Suprapubic skin (tissue), 4 donors: ENCODE data around the gene SLC25A22. TPM values are rescaled to one million over a fixed set of nuclear protein-coding genes. Genes with fewer than 3 reads are reported as not detected.
A peak's percentile ranks its signal among the peaks of the same experiment; 100 is the strongest.

Source experiments
- DNase-seq, 2 donors: peaks; one replicate each; pipeline ENCODE4 v3.0.0-alpha.2; 2019; ENCODE audit warnings: low spot score in 2 of 2
- H3K27ac ChIP-seq: fragments of 200-600 bp; sonication (generic); one replicate; pipeline ENCODE4 v1.5.1; 2019
- H3K27me3 ChIP-seq: fragments of 200-600 bp; sonication (generic); one replicate; pipeline ENCODE4 v1.5.1; 2019
- H3K36me3 ChIP-seq: fragments of 200-600 bp; sonication (generic); one replicate; pipeline ENCODE4 v1.5.1; 2019
- H3K4me1 ChIP-seq: fragments of 200-600 bp; sonication (generic); one replicate; pipeline ENCODE4 v1.5.1; 2019
- H3K4me3 ChIP-seq: fragments of 200-600 bp; sonication (generic); one replicate; pipeline ENCODE4 v1.5.1; 2019; ENCODE audit warnings: mild to moderate bottlenecking
- H3K9me3 ChIP-seq: fragments of 200-600 bp; sonication (generic); one replicate; pipeline ENCODE4 v1.5.1; 2019
- CTCF ChIP-seq, 2 donors: fragments of 200-600 bp in 1 of 2; fragments of 450-650 bp in 1 of 2; sonication (generic) in 1 of 2; IDR thresholded peaks; one replicate each; pipeline ENCODE4 v1.5.1; 2016 to 2019; ENCODE audit warnings: antibody characterized with exemption in 2 of 2, mild to moderate bottlenecking in 1 of 2, moderate library complexity in 1 of 2
- EP300 ChIP-seq: sonication (generic); formaldehyde crosslinking; IDR thresholded peaks from one replicate; pipeline ENCODE4 v1.6.1; 2017; ENCODE audit warnings: antibody characterized with exemption
- POLR2A ChIP-seq, 2 donors: fragments of 450-650 bp; IDR thresholded peaks; one replicate each; pipeline ENCODE4 v1.6.1; 2017; ENCODE audit warnings: antibody characterized with exemption in 2 of 2, mild to moderate bottlenecking in 2 of 2, moderate library complexity in 2 of 2
- POLR2AphosphoS5 ChIP-seq, 3 donors: sonication (generic); formaldehyde crosslinking; IDR thresholded peaks; one replicate each; pipeline ENCODE4 v1.6.1; 2017; ENCODE audit warnings: antibody characterized with exemption in 3 of 3
- WGBS: methylation state at CpG from one replicate; pipeline ENCODE4 v1.1.5; 2018; 5-methylcytosine and 5-hydroxymethylcytosine counted together
- total RNA-seq, 4 donors: library from RNA; depleted of rRNA; stranded (reverse); fragments of >200 nt; gene quantifications; one replicate each; pipeline ENCODE4 v1.1.0, GENCODE V29; 2016

The SLC25A22 gene
- total RNA-seq, 4 donors from 2014 or later: 11.2 to 14.7 (median 13.7) TPM

GRCh38 chr11:748007-748359, 50.1 kb downstream of the SLC25A22 start:
- Histone ChIP-seq H3K9me3 (no peaks in the 10 kb centered on the region), H3K4me1 (peaks cover 33% of the 10 kb centered on the region), H3K36me3 (no peaks in the 10 kb centered on the region), H3K4me3 (peak overlapping the region; percentile 100), H3K27ac (peak overlapping the region; percentile 88), H3K27me3 (no peaks in the 10 kb centered on the region)
- no peak for DNase-seq
- TF ChIP-seq POLR2A (IDR thresholded peaks at IDR 0.05): no peak
- TF ChIP-seq CTCF (IDR thresholded peaks at IDR 0.05): no peak
- TF ChIP-seq EP300: no peak
- no peak for TF ChIP-seq POLR2AphosphoS5 (IDR thresholded peaks at IDR 0.05)
- WGBS: 18% methylated on average over 7 of the region's 18 CpGs

GRCh38 chr11:747158-748006, 50.7 kb downstream of the SLC25A22 start, which contains the start of gene TALDO1:
TALDO1 (plus strand) TSS chr11:747464; CDS start chr11:747482, 18 bp downstream.
- Histone ChIP-seq H3K27ac (peak within 1 kb of the TSS; percentile 88), H3K4me3 (peak within 1 kb of the TSS; percentile 100), H3K27me3 (no peaks in the 10 kb centered on the region), H3K9me3 (no peaks in the 10 kb centered on the region), H3K36me3 (no peaks in the 10 kb centered on the region), H3K4me1 (peaks cover 33% of the 10 kb centered on the region)
- TF ChIP-seq EP300: no peak
- peak in 1 of 3 donors; percentile 6 for TF ChIP-seq POLR2AphosphoS5 (IDR thresholded peaks at IDR 0.05)
- peak in 1 of 2 donors; percentile 12 for TF ChIP-seq CTCF (IDR thresholded peaks at IDR 0.05)
- TF ChIP-seq POLR2A (IDR thresholded peaks at IDR 0.05): peak in 1 of 2 donors; percentile 40
- WGBS: 0% methylated on average over 30 of the region's 112 CpGs
- DNase-seq: peak; percentile 93 to 95

- 32% methylated on average over 37 of the region's 46 CpGs for WGBS
- DNase-seq: no peak
- H3K27me3 ChIP-seq: no peaks in the 10 kb centered on the region
- no peaks in the 10 kb centered on the region for H3K9me3 ChIP-seq
- no peak for TF ChIP-seq POLR2AphosphoS5 (IDR thresholded peaks at IDR 0.05)
- TF ChIP-seq CTCF (IDR thresholded peaks at IDR 0.05): no peak
- TF ChIP-seq POLR2A (IDR thresholded peaks at IDR 0.05): no peak
- no peak for TF ChIP-seq EP300
- H3K4me3 ChIP-seq: peak overlapping the region; percentile 100
- H3K36me3 ChIP-seq: no peaks in the 10 kb centered on the region
- peak overlapping the region; percentile 88 for H3K27ac ChIP-seq
- H3K4me1 ChIP-seq: peaks cover 33% of the 10 kb centered on the region
Observed at GRCh38 chr11:746289-747157, 51.6 kb downstream of the SLC25A22 start.

GRCh38 chr11:745428-745827, 52.7 kb downstream of the SLC25A22 start:
- Histone ChIP-seq H3K9me3 (no peaks in the 10 kb centered on the region), H3K27ac (no peak overlapping the region), H3K4me3 (no peak overlapping the region), H3K4me1 (peaks cover 33% of the 10 kb centered on the region), H3K27me3 (no peaks in the 10 kb centered on the region), H3K36me3 (no peaks in the 10 kb centered on the region)
- no peak for DNase-seq
- 29% methylated on average over 1 of the region's 1 CpG for WGBS
- no peak for TF ChIP-seq POLR2A (IDR thresholded peaks at IDR 0.05)

GRCh38 chr11:742571-743201, 55.4 kb downstream of the SLC25A22 start:
- 95% methylated on average over 4 of the region's 4 CpGs for WGBS
- Histone ChIP-seq H3K4me1 (peaks cover 17% of the 10 kb centered on the region), H3K36me3 (no peaks in the 10 kb centered on the region), H3K4me3 (no peak overlapping the region), H3K27me3 (no peaks in the 10 kb centered on the region), H3K27ac (no peak overlapping the region), H3K9me3 (no peaks in the 10 kb centered on the region)
- DNase-seq: no peak
- no peak for TF ChIP-seq POLR2AphosphoS5 (IDR thresholded peaks at IDR 0.05)
- no peak for TF ChIP-seq EP300
- no peak for TF ChIP-seq POLR2A (IDR thresholded peaks at IDR 0.05)
- TF ChIP-seq CTCF (IDR thresholded peaks at IDR 0.05): no peak
